Activated CD4-positive, alpha-beta T cell treated with anti-CD3 and anti-CD28 coated beads for 48 hours (primary cell): ENCODE measurements around the gene RDH14.

Experiments used
- DNase-seq: peaks from one replicate; pipeline ENCODE4 v3.0.0-alpha.2; 2020

The RDH14 gene

GRCh38 chr2:18560797-18561085 is 288 bp upstream of the RDH14 start:
- no peak for DNase-seq

DNA sequence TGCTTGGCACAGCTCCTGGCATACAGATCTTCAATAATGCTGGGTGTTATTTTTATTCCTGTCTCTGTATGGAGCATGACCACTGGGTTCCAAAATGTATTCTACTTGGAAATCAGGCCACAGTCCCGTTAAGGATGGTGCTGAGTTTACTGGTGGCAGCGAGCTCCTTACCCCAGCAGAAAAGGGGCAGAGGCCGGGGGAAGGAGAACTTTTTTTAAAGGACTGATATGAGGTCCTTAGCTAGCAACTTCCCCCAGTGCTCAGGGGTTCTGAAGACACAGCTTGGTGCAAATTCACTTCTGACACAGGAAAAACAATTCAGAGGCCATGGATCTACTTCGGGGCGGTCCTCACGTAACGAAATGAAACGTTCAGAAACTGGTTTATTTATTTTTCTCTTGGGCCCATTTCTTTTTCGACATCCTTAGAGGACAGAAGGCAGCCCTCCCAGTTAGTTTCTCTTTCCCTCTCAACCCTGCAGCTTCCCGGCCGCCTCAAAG is 872 bp downstream of the RDH14 start:
- no peak for DNase-seq

- DNase-seq: no peak
Measured at GRCh38 chr2:18558458-18558857, 2.0 kb downstream of the RDH14 start.

DNA sequence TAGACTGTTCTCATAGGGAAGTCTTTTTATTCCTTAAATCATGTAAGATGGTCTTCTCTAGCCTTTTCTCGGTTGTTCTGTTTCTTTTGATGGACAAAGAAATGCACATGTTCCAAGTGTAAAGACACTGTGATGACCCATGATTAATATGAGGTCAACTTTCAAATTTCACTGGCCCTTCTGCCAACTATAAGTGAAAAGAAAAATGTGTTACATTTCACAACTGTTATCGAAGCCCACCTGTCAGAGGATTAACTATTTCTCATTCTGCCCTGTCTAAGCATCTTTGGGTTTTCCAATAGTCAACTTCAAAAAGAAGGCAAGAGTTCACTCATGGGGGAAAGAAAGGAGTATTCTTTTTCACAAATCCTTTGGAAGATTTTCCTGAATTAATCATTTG is 3.3 kb downstream of the RDH14 start:
- DNase-seq: no peak

DNA sequence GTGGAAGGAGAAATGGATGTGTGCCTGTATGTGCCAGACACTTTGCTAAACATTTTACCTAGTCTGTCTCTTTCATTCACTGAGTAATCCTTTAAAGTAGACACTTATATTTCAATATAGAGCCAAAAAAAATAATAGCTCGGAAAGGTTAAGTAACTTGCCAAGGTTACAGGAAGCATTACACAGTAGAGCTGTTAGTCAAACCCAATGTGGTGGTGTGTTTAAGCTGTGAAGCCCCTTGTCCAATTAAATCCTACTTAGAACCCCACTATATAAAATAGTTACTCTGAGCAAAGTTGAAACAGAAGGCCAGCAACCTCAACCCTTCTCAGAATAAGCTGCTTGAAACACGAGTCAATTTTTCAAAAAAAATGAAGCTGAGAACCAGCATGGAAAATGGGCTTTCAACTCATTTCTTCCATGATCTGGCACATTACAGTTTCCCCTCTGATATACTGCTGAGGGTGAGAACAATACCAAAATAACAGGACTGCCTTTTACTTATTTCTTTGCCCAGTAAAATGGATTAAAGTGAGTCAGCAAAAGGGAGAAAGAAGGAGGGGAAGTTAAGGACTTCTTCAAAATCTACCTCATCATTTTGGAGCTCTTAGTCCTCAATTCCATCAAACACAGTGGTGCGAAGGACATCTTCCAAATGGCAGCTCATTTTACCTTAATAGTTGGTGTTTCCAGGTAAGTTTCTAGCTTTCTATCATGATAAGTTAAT is 7.9 kb downstream of the RDH14 start:
- DNase-seq: no peak

- DNase-seq: no peak
Measured at GRCh38 chr2:18551623-18552022, 8.8 kb downstream of the RDH14 start.

DNA sequence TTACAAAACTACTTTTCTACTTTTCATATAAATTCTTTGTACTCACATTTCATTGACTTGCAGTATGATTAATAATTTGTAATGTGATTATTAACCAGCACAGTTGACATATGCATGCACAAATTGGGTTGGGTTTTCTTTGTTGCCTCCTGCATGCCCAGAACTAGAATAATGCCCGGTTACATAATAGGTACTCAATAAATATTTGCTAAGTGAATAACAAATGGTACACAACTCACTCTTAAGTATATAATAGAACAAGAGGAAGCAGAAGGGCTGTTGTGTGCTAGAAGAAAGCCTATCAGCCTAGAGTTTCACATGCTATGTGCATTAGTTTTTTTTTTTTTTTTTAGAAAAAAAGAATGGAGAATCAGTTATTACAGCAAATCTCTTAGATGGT is 9.3 kb downstream of the RDH14 start:
- DNase-seq: no peak

DNA sequence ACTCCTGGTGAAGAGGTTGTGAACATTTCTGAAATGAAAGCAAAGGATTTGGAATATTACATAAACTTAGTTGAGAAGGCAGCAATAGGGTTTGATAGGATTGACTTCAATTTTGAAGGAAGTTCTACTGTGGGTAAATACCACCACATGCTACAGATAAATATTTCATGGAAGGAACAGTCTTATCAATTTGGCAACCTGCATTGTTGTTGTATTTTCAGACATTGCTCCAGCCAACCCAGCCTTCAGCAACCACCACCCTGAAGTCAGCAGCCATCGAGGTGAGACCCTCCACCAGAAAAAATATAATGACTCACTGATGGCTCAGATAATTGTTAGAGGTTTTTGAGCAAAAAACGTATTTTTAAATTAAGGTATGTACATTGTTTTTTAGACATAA is 10.0 kb downstream of the RDH14 start:
- DNase-seq: no peak

DNA sequence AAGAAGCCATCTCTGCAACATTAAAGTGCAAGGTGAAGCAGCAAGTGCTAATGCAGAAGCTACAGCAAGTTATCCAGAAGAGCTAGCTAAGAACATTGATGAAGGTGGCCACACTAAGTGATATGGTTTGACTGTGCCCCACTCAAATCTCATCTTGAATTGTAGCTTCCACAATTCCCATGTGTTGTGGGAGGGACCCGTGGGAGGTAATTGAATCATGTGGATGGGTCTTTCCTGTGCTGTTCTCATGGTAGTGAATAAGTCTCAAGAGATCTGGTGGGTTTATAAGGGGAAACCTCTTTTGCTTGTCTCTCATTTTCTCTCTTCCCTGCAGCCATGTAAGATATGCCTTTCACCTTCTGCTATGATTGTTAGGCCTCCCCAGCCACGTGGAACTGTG is 11.4 kb downstream of the RDH14 start:
- DNase-seq: no peak

DNA sequence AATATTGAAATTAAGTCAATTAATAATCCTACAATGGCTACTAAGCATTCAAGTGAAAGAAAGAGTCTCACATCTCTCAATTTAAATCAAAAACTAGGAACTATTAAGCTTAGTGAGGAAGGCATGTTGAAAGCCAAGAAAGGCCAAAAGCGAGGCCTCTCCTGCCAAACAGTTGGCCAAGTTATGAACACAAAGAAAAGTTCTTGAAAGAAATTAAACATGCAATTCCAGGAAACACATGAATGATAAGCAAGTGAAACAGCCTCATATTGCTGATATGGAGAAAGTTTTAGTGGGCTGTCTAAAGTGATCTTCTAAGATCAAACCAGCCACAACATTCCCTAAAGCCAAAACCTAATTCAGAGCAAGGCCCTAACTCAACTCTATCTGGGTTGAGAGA is 11.8 kb downstream of the RDH14 start:
- no peak for DNase-seq

GRCh38 chr2:18546567-18546966 is 13.9 kb downstream of the RDH14 start:
- no peak for DNase-seq

GRCh38 chr2:18545384-18545783 is 15.1 kb downstream of the RDH14 start:
- DNase-seq: peak; percentile 21

- no peak for DNase-seq
Measured at GRCh38 chr2:18544171-18544570, 16.3 kb downstream of the RDH14 start.

GRCh38 chr2:18540872-18541271 is 19.6 kb downstream of the RDH14 start:
- DNase-seq: no peak

GRCh38 chr2:18536697-18537096 is 23.8 kb downstream of the RDH14 start:
- no peak for DNase-seq

GRCh38 chr2:18536100-18536499 is 24.4 kb downstream of the RDH14 start:
- DNase-seq: no peak

GRCh38 chr2:18531194-18531593 is 29.3 kb downstream of the RDH14 start:
- no peak for DNase-seq

DNA sequence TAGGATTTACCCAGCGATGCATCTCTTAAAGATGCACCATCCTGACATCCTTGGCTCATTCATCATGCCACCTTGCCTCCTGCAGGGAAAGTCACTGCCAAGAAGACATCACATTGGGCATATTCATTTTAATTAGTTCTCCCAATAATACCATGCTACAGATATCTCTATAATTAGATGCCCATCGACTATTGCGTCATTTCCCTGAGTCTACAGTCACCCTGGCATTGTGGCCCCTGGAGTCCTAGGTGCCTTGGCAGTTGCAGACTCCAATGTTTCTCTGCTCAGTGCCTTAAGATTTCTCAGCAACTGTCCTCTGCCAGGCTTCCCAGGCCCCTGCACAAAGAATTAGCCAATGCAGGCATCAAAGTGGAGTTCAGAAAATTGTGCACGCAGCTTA is 32.6 kb downstream of the RDH14 start:
- no peak for DNase-seq

- DNase-seq: no peak
Measured at GRCh38 chr2:18527326-18527725, 33.1 kb downstream of the RDH14 start.

DNA sequence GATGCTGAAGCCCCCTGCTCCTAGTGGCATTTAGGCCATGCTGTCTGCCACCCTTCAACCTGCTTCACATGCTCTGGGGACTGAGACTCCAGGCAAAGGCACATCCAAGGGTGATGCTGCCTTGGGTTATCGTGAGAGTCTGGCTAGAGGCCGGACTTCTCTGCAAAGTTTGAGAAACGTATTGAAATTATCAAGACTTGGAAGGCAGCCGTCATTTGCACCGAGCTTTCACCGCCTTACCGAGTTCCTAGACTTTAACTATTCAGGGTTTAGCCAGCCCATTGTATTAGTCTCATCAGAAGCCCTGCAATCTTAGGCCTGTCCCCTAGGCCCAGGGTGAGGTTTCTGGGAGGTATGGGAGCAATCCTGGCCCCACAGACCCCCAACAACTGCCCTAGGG is 34.0 kb downstream of the RDH14 start:
- no peak for DNase-seq

GRCh38 chr2:18525852-18526251 is 34.6 kb downstream of the RDH14 start:
- no peak for DNase-seq

GRCh38 chr2:18525236-18525635 is 35.2 kb downstream of the RDH14 start:
- no peak for DNase-seq

DNA sequence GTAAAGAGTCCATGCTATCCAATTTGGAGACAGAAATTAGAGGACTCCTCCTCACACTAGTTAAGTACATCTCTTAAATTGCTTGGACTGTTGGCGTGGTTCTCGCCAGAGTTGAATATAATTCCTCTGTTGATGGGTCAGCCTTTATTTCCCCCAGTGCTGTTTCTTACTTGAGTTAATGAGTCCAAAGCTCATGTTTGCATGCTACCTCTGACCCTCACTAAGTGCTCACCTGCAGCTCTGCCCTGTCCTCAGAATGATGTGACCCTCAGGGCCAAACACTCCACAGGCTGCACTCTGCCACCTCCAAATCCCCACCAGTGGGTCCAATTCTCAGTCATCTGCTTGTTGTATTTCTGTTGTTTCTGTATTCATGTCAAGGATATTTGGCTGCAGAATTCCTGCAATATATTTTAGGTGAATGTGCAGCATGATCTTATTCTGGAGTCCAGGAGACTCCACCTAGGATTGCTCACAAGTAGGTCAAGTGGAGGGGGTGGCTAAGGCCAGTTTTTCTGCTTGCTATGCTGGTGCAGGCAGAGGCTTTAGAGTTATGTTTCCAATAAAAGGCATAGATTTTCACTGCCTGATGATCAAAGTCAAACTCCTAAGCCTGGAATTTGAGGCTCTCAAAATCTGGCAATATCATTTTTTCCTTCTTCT is 37.8 kb downstream of the RDH14 start:
- DNase-seq: no peak

GRCh38 chr2:18520451-18521425 is 39.7 kb downstream of the RDH14 start:
- DNase-seq: peak; percentile 84
